Measurements from ENCODE around the gene TRAPPC3L.

DNA sequence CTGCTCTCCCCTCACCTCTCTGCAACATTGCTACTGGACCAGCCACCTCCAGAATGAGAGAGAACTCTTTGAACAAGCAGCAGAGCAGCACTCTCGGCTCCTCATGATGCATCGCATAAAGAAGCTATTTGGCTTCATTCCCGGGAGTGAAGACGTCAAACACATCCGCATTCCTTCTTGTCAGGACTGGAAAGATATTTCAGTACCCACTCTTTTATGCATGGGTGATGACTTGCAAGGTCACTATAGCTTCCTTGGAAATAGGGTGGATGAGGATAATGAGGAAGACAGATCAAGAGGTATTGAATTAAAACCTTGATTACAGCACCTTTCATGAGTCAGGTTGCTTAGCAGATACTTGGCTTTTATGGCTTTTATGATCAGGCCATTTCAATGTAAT lies 12.4 kb upstream of the TRAPPC3L start:
- no peak for TF ChIP-seq EZH2 (IDR thresholded peaks at IDR 0.05; ENCODE audit: borderline replicate concordance, low read depth, low read length, severe bottlenecking)
- TF ChIP-seq, protein P1, sequence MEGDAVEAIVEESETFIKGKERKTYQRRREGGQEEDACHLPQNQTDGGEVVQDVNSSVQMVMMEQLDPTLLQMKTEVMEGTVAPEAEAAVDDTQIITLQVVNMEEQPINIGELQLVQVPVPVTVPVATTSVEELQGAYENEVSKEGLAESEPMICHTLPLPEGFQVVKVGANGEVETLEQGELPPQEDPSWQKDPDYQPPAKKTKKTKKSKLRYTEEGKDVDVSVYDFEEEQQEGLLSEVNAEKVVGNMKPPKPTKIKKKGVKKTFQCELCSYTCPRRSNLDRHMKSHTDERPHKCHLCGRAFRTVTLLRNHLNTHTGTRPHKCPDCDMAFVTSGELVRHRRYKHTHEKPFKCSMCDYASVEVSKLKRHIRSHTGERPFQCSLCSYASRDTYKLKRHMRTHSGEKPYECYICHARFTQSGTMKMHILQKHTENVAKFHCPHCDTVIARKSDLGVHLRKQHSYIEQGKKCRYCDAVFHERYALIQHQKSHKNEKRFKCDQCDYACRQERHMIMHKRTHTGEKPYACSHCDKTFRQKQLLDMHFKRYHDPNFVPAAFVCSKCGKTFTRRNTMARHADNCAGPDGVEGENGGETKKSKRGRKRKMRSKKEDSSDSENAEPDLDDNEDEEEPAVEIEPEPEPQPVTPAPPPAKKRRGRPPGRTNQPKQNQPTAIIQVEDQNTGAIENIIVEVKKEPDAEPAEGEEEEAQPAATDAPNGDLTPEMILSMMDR (IDR thresholded peaks at IDR 0.05; ENCODE audit: borderline replicate concordance, extremely low read depth, low read length, poor library complexity, severe bottlenecking): no peak
